ENCODE results near the gene FBN2. TPM values are rescaled to one million over a fixed set of nuclear protein-coding genes. Genes with fewer than 3 reads are reported as not detected.

FBN2 gene
- total RNA-seq, 1 donor from 2014 or later: 34.1 TPM

DNA sequence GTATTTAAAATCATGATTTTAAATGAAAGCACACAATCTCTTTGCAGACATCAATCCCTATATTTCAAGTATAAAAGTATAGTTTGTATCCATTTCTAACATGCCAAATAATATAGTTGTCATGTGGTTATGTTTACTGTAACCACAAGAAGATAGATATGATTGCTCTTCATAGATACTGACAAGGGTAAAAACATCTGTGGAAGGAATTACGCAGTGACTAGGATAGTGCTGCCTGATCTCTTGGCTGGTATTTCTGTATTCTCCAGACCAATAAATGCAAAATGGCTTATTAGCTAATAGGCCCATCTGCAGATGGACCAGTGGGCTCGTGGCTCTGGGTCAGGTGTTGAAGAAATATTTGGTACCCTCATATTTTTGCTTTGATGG is 34.9 kb upstream of the FBN2 start:
- no peaks in the 10 kb centered on the region for H3K36me3 ChIP-seq
- TF ChIP-seq, protein P1, sequence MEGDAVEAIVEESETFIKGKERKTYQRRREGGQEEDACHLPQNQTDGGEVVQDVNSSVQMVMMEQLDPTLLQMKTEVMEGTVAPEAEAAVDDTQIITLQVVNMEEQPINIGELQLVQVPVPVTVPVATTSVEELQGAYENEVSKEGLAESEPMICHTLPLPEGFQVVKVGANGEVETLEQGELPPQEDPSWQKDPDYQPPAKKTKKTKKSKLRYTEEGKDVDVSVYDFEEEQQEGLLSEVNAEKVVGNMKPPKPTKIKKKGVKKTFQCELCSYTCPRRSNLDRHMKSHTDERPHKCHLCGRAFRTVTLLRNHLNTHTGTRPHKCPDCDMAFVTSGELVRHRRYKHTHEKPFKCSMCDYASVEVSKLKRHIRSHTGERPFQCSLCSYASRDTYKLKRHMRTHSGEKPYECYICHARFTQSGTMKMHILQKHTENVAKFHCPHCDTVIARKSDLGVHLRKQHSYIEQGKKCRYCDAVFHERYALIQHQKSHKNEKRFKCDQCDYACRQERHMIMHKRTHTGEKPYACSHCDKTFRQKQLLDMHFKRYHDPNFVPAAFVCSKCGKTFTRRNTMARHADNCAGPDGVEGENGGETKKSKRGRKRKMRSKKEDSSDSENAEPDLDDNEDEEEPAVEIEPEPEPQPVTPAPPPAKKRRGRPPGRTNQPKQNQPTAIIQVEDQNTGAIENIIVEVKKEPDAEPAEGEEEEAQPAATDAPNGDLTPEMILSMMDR (IDR thresholded peaks at IDR 0.05; ENCODE audit: borderline replicate concordance): no peak
- intact Hi-C loops (cut with micrococcal nuclease): no loop called here
- H3K9me3 ChIP-seq (replicated peaks): no peaks in the 10 kb centered on the region
- DNase-seq: no peak
- H3K27ac ChIP-seq (replicated peaks): no peak overlapping the region
- no peaks in the 10 kb centered on the region for H3K27me3 ChIP-seq (ENCODE audit: low read depth)
- no peaks in the 10 kb centered on the region for H3K4me1 ChIP-seq
- no peak overlapping the region for H3K4me3 ChIP-seq

DNA sequence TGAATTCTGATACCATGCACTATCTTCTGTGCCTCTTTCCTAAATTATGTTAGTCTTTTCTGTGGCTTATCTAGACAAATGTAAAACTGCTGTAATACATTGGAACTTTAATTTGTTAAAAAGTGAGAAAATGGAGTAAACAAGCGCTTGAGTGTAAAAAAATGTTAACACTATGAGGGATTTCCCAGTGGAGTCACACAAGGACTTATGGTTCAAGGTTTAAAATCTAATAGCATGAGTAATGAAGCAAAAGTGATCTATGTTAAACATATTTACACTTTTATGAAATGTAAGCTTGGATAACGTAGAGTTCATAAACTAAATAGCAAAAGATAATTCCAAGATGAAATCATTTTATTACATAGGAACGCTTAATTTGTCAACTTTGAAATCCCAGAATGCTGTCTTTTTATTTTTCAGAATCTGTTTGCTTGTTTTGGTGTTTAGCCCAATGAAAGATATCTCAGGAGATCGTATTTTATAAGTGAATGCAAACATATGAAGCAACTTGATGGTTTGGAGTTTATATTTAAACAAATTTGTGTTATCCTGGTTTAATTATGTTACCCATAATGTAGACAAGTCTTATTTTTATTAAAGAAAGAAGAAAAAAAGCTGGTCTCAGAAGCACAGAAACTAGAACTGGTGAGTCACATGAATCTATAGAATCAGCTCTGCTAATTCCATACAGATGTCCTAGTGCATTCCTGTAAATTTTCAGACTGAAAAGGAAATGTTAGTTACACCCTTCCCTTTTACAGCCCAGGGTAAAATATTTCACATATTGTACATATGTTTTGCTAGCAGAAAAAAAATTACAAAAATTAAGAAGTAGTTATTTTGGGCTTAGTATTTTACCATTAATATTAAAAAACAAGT is 34.2 kb upstream of the FBN2 start:
- no peak overlapping the region for H3K4me3 ChIP-seq
- H3K9me3 ChIP-seq (replicated peaks): no peaks in the 10 kb centered on the region
- intact Hi-C loops (cut with micrococcal nuclease): no loop called here
- DNase-seq: no peak
- TF ChIP-seq, protein P1 (IDR thresholded peaks at IDR 0.05; ENCODE audit: borderline replicate concordance): no peak
- H3K27ac ChIP-seq (replicated peaks): no peak overlapping the region
- H3K4me1 ChIP-seq: no peaks in the 10 kb centered on the region
- no peaks in the 10 kb centered on the region for H3K27me3 ChIP-seq (ENCODE audit: low read depth)
- no peaks in the 10 kb centered on the region for H3K36me3 ChIP-seq

DNA sequence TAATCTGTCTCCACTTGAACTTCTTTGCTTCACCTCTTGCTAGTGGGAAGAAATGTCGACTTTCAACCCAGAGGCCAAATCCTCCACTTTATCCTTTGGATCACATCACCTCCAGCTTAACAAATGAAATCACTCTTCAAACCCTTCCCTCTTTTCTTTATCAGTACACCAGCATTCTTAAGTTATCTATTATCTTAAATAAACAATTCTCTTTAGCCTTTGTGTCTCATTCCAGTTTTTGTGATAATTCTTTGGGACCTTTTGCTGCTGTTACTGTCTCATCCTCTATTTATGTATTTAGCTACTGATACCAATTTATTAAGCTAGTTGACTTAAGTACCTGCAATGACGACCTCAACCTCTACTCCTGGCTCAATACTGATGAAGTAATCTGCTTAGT is 28.1 kb upstream of the FBN2 start:
- no peaks in the 10 kb centered on the region for H3K36me3 ChIP-seq
- no peaks in the 10 kb centered on the region for H3K9me3 ChIP-seq (replicated peaks)
- no peak overlapping the region for H3K4me3 ChIP-seq
- no peak for DNase-seq
- H3K27ac ChIP-seq (replicated peaks): no peak overlapping the region
- intact Hi-C loops (cut with micrococcal nuclease): no loop called here
- TF ChIP-seq, protein P1 (IDR thresholded peaks at IDR 0.05; ENCODE audit: borderline replicate concordance): no peak
- no peaks in the 10 kb centered on the region for H3K27me3 ChIP-seq (ENCODE audit: low read depth)
- no peaks in the 10 kb centered on the region for H3K4me1 ChIP-seq

DNA sequence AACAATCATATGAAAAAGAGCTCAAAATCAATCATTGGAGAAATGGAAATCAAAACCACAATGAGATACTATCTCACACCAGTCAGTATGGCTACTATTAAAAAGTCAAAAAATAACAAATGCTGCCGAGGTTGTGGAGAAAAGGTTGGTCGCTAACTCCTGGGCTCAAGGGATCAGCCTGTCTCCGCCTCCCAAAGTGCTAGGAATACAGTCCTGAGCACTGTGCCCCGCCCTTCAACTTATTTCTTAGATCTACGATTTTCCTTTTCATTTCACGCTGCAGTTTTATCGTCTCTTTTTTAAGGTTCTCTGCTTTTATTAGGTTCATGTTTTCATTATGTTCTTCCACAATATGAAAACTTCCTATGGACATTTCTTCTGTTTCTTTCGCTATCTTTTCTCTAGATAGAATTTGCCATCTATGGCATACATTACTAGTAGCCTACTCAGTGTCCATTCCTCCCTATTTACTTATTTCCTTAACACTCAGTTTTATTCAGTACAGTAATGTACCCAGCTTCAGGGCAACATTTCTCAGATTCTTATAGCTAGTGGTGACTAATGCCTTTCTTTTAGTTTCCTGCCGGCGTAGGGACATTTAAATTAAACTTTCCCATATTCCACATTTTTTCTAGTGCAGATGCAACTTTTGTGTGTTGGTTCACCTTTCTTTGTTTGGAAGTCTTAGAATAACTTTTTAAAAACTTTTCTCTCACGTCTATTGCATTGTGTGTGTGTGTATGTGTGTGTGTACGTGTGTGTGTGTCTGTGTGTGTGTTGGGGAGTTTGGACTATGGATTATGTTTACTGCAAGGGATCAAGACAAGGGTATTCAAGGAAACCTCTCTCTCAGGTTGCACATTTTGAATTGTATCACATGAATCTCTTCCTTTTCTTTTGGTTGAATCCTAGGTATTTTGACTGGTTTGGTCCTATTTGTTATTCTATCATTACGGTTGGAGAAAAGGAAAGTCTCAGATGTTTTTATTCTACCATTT is 21.6 kb upstream of the FBN2 start:
- Histone ChIP-seq H3K27ac (replicated peaks) (no peak overlapping the region), H3K4me3 (no peak overlapping the region), H3K27me3 (ENCODE audit: low read depth) (no peaks in the 10 kb centered on the region), H3K4me1 (no peaks in the 10 kb centered on the region), H3K36me3 (no peaks in the 10 kb centered on the region), H3K9me3 (replicated peaks) (peaks cover 14% of the 10 kb centered on the region)
- no peak for DNase-seq
- TF ChIP-seq, protein P1 (IDR thresholded peaks at IDR 0.05; ENCODE audit: borderline replicate concordance): no peak
- intact Hi-C loops (cut with micrococcal nuclease): no loop called here

DNA sequence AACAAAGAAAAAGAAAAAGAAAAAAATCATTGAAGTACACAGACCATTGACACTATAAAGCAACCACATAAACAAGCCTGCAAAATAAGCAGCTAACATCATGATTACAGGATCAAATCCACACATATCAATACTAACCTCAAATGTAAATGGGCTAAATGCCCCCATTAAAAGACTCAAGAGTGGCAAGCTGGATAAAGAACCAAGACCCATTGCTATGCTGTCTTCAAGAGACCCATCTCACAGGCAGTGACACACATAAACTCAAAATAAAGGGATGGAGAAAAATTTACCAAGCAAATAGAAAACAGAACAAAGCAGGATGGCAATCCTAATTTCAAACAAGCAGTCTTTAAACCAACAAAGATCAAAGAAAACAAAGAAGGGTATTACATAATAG is 15.7 kb upstream of the FBN2 start:
- Histone ChIP-seq H3K27ac (replicated peaks) (no peak overlapping the region), H3K9me3 (replicated peaks) (peaks cover 33% of the 10 kb centered on the region), H3K4me1 (no peaks in the 10 kb centered on the region), H3K36me3 (no peaks in the 10 kb centered on the region), H3K27me3 (ENCODE audit: low read depth) (no peaks in the 10 kb centered on the region), H3K4me3 (no peak overlapping the region)
- TF ChIP-seq, protein P1 (IDR thresholded peaks at IDR 0.05; ENCODE audit: borderline replicate concordance): no peak
- DNase-seq: no peak
- intact Hi-C loops (cut with micrococcal nuclease): no loop called here
